CD4-positive, alpha-beta T cell (primary cell): ENCODE measurements around the gene IFT43. TPM values are rescaled to one million over a fixed set of nuclear protein-coding genes. Genes with fewer than 3 reads are reported as not detected.

Experiments used
- ATAC-seq: fragments of 200-7000 bp; cut with Tn5 transposase; one replicate; pipeline ENCODE4 v1.10.0; 2022; ENCODE audit warnings: mild to moderate bottlenecking; ENCODE audit not compliant: poor library complexity
- CTCF ChIA-PET: fragments of 350-600 bp; sonication (Branson Sonifier 250); formaldehyde crosslinking; loops from one replicate; lab custom pipeline; 2021; ENCODE audit warnings: antibody characterized with exemption, inconsistent platforms; lab: Charles Lee
- POLR2A ChIA-PET: fragments of 350-600 bp; sonication (Branson Sonifier 250); formaldehyde crosslinking; loops from one replicate; lab custom pipeline; 2021; ENCODE audit warnings: antibody characterized with exemption, inconsistent platforms; lab: Charles Lee
- DNase-seq, 14 experiments: peaks; one replicate each; pipeline ENCODE4 v3.0.0-alpha.2; 2013 to 2020; ENCODE audit warnings: mixed read lengths in 2 of 14
- H3K27ac ChIP-seq, 2 donors: one replicate each; pipeline versions ENCODE4 v1.5.1 to v1.7.0; 2013; ENCODE audit warnings: low read length in 2 of 2, low read depth in 1 of 2, mild to moderate bottlenecking in 1 of 2
- H3K27me3 ChIP-seq, 2 experiments: 1 replicate in 1 of 2; 2 replicates in 1 of 2; pipeline versions ENCODE4 v1.6.1 to v1.7.0; 2013; ENCODE audit warnings: low read length in 2 of 2, control low read depth in 1 of 2, mild to moderate bottlenecking in 1 of 2, moderate library complexity in 1 of 2; ENCODE audit not compliant: insufficient read depth in 2 of 2, control insufficient read depth in 1 of 2
- H3K36me3 ChIP-seq: one replicate; pipeline ENCODE4 v1.6.1; 2013; ENCODE audit warnings: low read length, control low read depth; ENCODE audit not compliant: insufficient read depth
- H3K4me1 ChIP-seq: one replicate; pipeline ENCODE4 v1.6.1; 2013; ENCODE audit warnings: low read length, control low read depth; ENCODE audit not compliant: insufficient read depth
- H3K4me3 ChIP-seq: one replicate; pipeline ENCODE4 v1.5.1; 2013; ENCODE audit warnings: mild to moderate bottlenecking, low read length, moderate library complexity
- H3K9me3 ChIP-seq, 2 experiments: 1 replicate in 1 of 2; 2 replicates in 1 of 2; pipeline versions ENCODE4 v1.6.1 to v1.7.0; 2013; ENCODE audit warnings: low read length in 2 of 2, mild to moderate bottlenecking in 2 of 2, control low read depth in 1 of 2, moderate library complexity in 1 of 2; ENCODE audit not compliant: control insufficient read depth in 1 of 2, insufficient read depth in 1 of 2
- H3K27ac Mint-ChIP-seq: one replicate; pipeline ENCODE4 v1.8.0; 2020; ENCODE audit warnings: mixed read lengths
- H3K27me3 Mint-ChIP-seq: one replicate; pipeline ENCODE4 v1.8.0; 2021; ENCODE audit warnings: mixed read lengths
- H3K36me3 Mint-ChIP-seq: one replicate; pipeline ENCODE4 v1.8.0; 2021; ENCODE audit warnings: low read depth, mixed read lengths
- H3K4me1 Mint-ChIP-seq: one replicate; pipeline ENCODE4 v1.8.0; 2021; ENCODE audit warnings: low read depth, mixed read lengths
- H3K4me3 Mint-ChIP-seq: one replicate; pipeline ENCODE4 v1.8.0; 2020; ENCODE audit warnings: mild to moderate bottlenecking, mixed read lengths
- H3K9me3 Mint-ChIP-seq: one replicate; pipeline ENCODE4 v1.8.0; 2020; ENCODE audit warnings: mixed read lengths
- CTCF ChIP-seq: fragments of 200-600 bp; IDR thresholded peaks from one replicate; pipeline ENCODE4 v1.8.0; 2022; ENCODE audit warnings: antibody characterized with exemption, mild to moderate bottlenecking
- intact Hi-C, 2 experiments: fragments of 100-400 bp; cut with DNase I in 1 of 2; cut with micrococcal nuclease in 1 of 2; formaldehyde crosslinking; loops; one replicate each; pipeline versions ENCODE4 v1.15.1 to v1.9.0; 2023 to 2025; cut with DNase I, micrococcal nuclease
- total RNA-seq, 174 experiments: library from RNA in 2 of 174; stranded (reverse) in 2 of 174; gene quantifications; one replicate each; pipeline ENCODE4 v1.2.3 and lab custom pipeline; 2021 to 2026

IFT43 gene
- total RNA-seq, 2 experiments from 2014 or later = 10.0 to 11.1 TPM

GRCh38 chr14:75979648-75980565 is 5.7 kb upstream of the IFT43 start:
- ATAC-seq = no peak
- Histone ChIP-seq H3K27ac (no peak overlapping the region), H3K36me3 (no peaks in the 10 kb centered on the region), H3K27me3 (no peaks in the 10 kb centered on the region), H3K4me3 (no peak overlapping the region), H3K9me3 (no peaks in the 10 kb centered on the region), H3K4me1 (peaks cover 44% of the 10 kb centered on the region)
- ChIA-PET POLR2A (interaction anchor here (1.1 to 1.7 kb wide), 2 partner anchors 271 to 684 kb away, joined by 3 to 9 read pairs; no protein-coding TSS in a partner anchor), CTCF (interaction anchor here (1.5 to 4.0 kb wide), 2 partner anchors 73 to 74 kb away, joined by 12 to 52 read pairs; no protein-coding TSS in a partner anchor)
- H3K27me3 Mint-ChIP-seq = no peaks in the 10 kb centered on the region
- no peaks in the 10 kb centered on the region for H3K36me3 Mint-ChIP-seq
- no peaks in the 10 kb centered on the region for H3K9me3 Mint-ChIP-seq
- DNase-seq = no peak
- H3K4me1 Mint-ChIP-seq = peaks cover 41% of the 10 kb centered on the region
- intact Hi-C loops = loop anchor here (5.0 to 10.0 kb wide), 5 partner anchors 172 to 1477 kb away; partner anchors contain the start of genes AHSA1 (in 1 of the 2), CIPC (in 1 of the 2), FLVCR2 (in 1 of the 2) and GPATCH2L (in 1 of the 2)
- no peak for TF ChIP-seq CTCF
- peak overlapping the region; percentile 83 for H3K27ac Mint-ChIP-seq
- H3K4me3 Mint-ChIP-seq = peak overlapping the region; percentile 42

GRCh38 chr14:75980856-75981255 is 4.7 kb upstream of the IFT43 start:
- ATAC-seq (no peak), DNase-seq (peak in 1 of 14 experiments; percentile 15)
- H3K4me1 Mint-ChIP-seq = peaks cover 48% of the 10 kb centered on the region
- H3K36me3 Mint-ChIP-seq = peaks cover 4% of the 10 kb centered on the region
- H3K4me3 Mint-ChIP-seq = peak overlapping the region; percentile 72
- H3K27ac Mint-ChIP-seq = peak overlapping the region; percentile 83
- H3K4me1 ChIP-seq = peaks cover 48% of the 10 kb centered on the region
- H3K9me3 ChIP-seq = no peaks in the 10 kb centered on the region
- no peaks in the 10 kb centered on the region for H3K36me3 ChIP-seq
- H3K27me3 ChIP-seq = no peaks in the 10 kb centered on the region
- ChIA-PET CTCF (interaction anchor here (0.5 to 4.0 kb wide), 2 partner anchors 10 to 75 kb away, joined by 3 to 52 read pairs; no protein-coding TSS in a partner anchor), POLR2A (no interaction called here)
- H3K27ac ChIP-seq = no peak overlapping the region
- intact Hi-C loops = loop anchor here (5.0 to 10.0 kb wide), 4 partner anchors 171 to 1476 kb away; partner anchors contain the start of genes AHSA1 (in 1 of the 2), CIPC (in 1 of the 2), FLVCR2 (in 1 of the 2) and GPATCH2L (in 1 of the 2)
- H3K27me3 Mint-ChIP-seq = no peaks in the 10 kb centered on the region
- H3K4me3 ChIP-seq = no peak overlapping the region
- no peak for TF ChIP-seq CTCF
- no peaks in the 10 kb centered on the region for H3K9me3 Mint-ChIP-seq
